Dendritic cell treated with granulocyte-macrophage colony-stimulating factor and Interleukin-4, amounts not matched to agents 40 ng/mL and 50 ng/mL, for 4 days (primary cell): ENCODE results near the gene FOXD4.
A peak's percentile ranks its signal among the peaks of the same experiment; 100 is the strongest.
"Not testable (repeated sequence)": the region's sequence is repeated elsewhere in the genome, so short reads cannot be mapped to it uniquely, and the experiment has no call there.

Experiments
- H3K27ac Mint-ChIP-seq: one replicate; pipeline ENCODE4 v1.8.0; 2022; ENCODE audit warnings: mild to moderate bottlenecking, mixed read lengths
- H3K27me3 Mint-ChIP-seq: one replicate; pipeline ENCODE4 v1.8.0; 2022; ENCODE audit warnings: mild to moderate bottlenecking, mixed read lengths
- H3K36me3 Mint-ChIP-seq: one replicate; pipeline ENCODE4 v1.8.0; 2022; ENCODE audit warnings: low read depth, mixed read lengths
- H3K4me1 Mint-ChIP-seq: one replicate; pipeline ENCODE4 v1.8.0; 2022; ENCODE audit warnings: low read depth, mixed read lengths
- H3K4me3 Mint-ChIP-seq: one replicate; pipeline ENCODE4 v1.8.0; 2022; ENCODE audit warnings: mild to moderate bottlenecking, moderate library complexity, mixed read lengths
- H3K9me3 Mint-ChIP-seq: one replicate; pipeline ENCODE4 v1.8.0; 2022; ENCODE audit warnings: mixed read lengths
- intact Hi-C: fragments of 100-400 bp; cut with micrococcal nuclease; formaldehyde crosslinking; loops from one replicate; pipeline ENCODE4 v1.15.0; 2022

Gene FOXD4

DNA sequence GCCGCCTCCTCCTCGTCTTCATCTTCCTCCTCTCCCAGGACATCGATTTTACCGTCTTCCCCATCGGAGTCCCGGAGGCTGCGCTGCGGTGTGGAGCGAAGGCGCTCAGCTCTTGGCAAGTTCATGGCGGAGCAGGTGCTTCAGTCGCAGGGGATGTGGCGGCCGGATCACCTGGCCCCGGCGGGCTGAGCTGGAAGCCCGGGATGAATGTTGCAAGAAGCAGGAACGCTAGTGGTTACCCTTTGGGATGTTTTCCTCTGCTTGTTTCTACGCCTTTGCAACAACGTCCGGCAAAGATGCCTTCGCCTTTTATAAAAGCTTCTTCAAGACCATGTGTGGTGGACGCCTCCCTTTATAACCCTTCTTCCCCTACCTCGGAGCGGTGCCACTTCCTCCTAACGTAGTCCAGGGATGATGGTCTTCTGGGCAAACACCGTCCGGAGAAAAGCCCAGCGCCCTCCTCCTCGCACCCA is at the start of gene FOXD4:
Gene FOXD4, minus strand, starts transcription at position 423 of the 473 bp plus-strand sequence. Its CDS starts 298 bp downstream, at position 125.
- Mint-ChIP-seq H3K4me3 (peak within 1 kb of the TSS; percentile 48), H3K27me3 (peaks cover 54% of the 10 kb centered on the region), H3K4me1 (peaks cover 21% of the 10 kb centered on the region)
- H3K27ac Mint-ChIP-seq, H3K9me3 Mint-ChIP-seq, intact Hi-C loops, H3K36me3 Mint-ChIP-seq: not testable (repeated sequence)

DNA sequence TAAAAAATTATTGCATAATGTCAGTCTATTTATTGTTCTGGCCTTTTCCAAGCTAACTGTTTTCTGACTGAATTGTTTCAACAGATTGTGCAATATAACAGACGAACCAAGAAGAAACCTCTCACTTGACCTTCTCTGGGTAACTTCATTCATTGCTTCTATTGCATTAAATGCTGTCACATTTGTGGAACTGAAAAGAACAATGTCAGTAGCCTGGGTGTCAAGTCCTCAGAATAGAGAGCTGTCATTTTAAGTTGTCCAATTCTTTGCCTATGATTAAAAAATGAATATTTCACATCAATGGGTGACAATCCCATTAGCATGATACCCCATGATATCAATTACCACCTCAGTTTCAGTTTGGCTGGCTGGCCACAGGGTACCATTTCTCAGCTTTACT is 41.7 kb upstream of the FOXD4 start:
- H3K9me3 Mint-ChIP-seq, result not testable (repeated sequence)

DNA sequence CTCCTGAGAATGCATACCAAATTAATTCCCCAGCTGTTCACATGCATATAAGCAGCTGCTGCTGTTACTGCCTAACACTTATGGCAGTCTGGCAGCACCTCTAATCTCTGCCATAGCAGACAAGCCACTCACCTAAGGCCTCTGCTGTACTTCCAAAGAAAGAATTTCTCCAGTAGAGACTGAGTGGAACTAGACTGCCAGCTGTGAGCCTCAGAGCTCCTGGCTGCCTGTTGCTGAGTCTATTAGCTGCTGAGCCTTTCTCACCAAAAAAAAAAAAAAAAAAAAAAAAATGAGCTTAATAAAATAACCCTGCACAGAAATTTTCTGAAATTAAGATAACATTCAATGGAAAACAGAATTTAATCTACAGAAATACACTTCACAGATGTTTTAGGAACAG is 33.0 kb upstream of the FOXD4 start:
- intact Hi-C loops, H3K4me3 Mint-ChIP-seq, H3K36me3 Mint-ChIP-seq, H3K9me3 Mint-ChIP-seq, H3K27me3 Mint-ChIP-seq, H3K4me1 Mint-ChIP-seq, H3K27ac Mint-ChIP-seq: not testable (repeated sequence)

More for the DNA sequence above, 41.7 kb upstream of the FOXD4 start:
- H3K4me3 Mint-ChIP-seq, H3K36me3 Mint-ChIP-seq, H3K4me1 Mint-ChIP-seq, intact Hi-C loops, H3K27ac Mint-ChIP-seq, H3K27me3 Mint-ChIP-seq: not testable (repeated sequence)

DNA sequence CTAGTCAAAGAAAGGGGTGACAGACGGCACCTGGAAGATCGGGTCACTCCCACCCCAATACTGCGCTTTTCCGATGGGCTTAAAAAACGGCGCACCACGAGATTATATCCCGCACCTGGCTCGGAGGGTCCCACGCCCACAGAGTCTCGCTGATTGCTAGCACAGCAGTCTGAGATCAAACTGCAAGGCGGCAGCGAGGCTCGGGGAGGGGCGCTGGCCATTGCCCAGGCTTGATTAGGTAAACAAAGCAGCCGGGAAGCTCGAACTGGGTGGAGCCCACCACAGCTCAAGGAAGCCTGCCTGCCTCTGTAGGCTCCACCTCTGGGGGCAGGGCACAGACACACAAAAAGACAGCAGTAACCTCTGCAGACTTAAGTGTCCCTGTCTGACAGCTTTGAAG is 21.7 kb upstream of the FOXD4 start:
- H3K27me3 Mint-ChIP-seq, H3K4me3 Mint-ChIP-seq, intact Hi-C loops, H3K27ac Mint-ChIP-seq, H3K9me3 Mint-ChIP-seq, H3K4me1 Mint-ChIP-seq: not testable (repeated sequence)
- H3K36me3 Mint-ChIP-seq, result peaks cover 24% of the 10 kb centered on the region

DNA sequence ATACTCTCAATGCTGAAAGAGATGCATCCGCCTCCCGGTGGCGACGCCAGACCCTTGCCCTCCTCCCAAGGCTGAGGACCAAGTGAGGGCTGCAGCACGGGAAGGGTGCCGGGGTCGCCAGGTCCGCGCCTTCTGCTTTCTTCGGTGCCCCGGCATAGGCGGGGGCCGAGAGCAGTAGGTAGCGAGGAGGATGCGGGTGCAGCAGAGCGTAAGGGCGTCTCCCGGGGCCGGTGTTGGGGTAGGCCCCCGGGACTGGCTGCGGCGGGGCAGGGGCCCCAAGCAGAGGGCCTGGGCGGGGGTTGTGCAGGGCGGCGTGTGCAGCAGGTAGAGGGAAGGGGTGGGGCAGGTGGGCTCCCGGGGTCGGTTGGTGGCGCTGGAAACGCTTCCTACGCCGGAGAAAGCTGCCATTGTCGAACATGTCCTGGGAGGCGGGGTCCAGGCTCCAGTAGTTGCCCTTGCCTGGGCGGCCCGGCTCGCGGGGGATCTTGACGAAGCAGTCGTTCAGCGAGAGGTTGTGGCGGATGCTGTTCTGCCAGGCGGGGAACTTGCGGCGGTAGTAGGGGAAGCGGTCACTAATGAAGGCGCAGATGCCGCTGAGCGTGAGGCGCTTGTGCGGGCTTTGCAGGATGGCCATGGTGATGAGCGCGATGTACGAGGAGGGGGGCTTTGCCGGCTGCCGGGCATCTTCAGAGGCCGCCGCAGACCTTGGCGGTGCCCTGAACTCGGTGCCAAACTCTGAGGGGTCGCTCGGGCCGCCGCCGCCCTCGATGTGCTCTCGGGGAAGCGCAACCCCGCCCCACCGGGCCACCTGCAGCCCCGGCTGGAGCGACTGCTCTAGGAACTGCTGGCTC is 848 bp downstream of the FOXD4 start:
- intact Hi-C loops, H3K9me3 Mint-ChIP-seq, H3K27ac Mint-ChIP-seq, H3K36me3 Mint-ChIP-seq: not testable (repeated sequence)
- peak overlapping the region; percentile 48 for H3K4me3 Mint-ChIP-seq
- H3K4me1 Mint-ChIP-seq, result peaks cover 21% of the 10 kb centered on the region
- peaks cover 58% of the 10 kb centered on the region for H3K27me3 Mint-ChIP-seq

DNA sequence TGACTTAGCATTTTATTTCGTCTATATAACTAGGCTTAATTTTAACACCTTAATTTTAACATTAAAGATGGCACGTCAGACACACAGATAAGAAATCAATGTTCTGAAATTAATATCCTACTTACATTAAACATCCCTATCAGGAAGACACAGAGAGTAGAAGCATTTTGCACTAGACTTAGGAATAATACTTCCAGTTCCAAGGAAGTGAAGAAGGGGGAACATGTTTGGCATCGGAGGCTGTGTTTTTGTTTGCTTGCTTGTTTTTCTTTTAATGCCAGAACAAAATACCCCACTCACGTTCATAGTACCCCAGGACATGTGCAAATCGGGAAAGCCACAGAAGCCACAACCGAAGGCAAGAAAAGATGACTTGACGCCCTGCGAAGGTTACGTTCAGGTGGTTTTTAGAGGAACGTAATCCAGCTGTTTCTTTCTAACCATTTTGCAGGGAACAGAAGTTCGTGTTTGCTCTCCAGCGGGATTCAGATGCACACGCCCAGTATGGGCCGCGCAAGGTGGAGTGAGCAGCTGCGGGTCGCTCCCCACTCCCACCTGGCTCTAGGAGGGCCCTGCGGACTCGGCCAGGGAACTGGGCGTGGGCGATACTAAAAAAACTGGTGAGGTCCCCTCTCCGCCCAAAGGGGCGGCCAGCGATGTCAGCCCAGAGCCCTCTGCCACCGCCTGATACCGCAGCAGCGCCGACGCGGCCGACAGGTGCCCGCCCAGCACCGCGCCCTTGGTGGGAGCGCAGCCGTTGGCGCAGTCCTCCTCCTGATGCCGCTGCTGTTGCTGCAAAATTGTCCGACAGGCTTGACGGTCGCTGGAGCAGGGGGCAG is 1.8 kb downstream of the FOXD4 start:
- H3K9me3 Mint-ChIP-seq, intact Hi-C loops, H3K4me3 Mint-ChIP-seq, H3K36me3 Mint-ChIP-seq, H3K27ac Mint-ChIP-seq: not testable (repeated sequence)
- Mint-ChIP-seq H3K27me3 (peaks cover 58% of the 10 kb centered on the region), H3K4me1 (peaks cover 21% of the 10 kb centered on the region)

DNA sequence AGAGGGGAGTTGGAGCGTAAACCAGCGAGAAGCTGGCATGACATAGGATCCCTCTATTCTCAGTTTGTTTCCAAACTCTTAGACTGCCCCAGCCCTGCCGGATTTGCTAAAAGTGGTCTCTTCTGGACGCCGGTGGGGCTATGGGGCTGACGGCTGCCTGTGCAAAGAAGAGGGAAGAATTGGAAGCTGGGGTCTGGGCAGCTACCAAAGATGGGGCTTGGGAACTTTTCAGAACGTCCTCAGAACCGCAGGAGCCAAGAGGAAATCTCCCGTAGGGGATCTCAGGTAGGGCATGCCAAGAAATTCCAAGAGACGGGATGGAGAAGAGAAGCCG is 3.1 kb downstream of the FOXD4 start:
- peak overlapping the region; percentile 55 for H3K27ac Mint-ChIP-seq
- H3K9me3 Mint-ChIP-seq, H3K36me3 Mint-ChIP-seq, intact Hi-C loops: not testable (repeated sequence)
- peaks cover 21% of the 10 kb centered on the region for H3K4me1 Mint-ChIP-seq
- H3K4me3 Mint-ChIP-seq, result peak overlapping the region; percentile 76
- peaks cover 57% of the 10 kb centered on the region for H3K27me3 Mint-ChIP-seq

DNA sequence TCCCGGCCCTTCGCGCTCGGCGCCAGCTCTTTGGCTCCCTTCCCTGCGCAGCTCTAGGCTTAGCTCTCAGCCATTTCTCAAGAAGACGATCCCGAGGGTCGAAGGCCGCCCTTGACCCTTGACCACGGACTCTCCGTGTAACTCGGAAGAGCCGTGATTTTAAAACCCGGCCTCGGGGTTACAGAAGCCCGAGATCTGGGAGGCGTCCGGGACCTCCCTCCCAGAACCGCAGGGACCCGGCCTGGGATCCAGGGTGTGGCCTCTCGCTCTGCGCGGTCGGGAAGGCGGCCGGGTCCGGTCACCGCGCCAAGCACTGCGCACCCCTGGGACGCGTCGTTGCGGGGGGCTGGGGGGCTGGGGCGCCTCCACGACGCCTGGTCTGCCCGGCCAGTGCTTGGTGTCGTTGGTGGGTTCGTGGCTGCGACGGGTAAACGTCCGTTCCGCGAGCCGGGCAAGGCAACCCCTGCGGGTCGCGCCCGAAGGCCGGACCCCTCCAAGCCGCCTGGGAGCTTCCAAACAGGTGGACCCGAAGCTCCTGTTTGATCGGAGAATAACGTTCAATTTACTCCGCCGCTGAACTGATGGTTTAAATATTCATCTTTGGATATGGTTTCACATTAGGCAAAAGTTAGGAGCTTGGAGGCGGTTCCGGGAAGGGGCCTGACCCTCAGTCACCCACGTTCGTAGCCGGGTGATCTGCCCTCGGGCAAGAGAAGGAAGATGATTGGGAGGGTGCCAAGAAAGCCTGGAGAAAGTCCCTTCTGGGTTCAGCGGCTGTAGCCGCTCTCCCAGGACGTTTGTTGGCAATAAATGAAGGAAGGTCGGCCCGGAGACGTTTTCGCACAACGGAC is 3.7 kb downstream of the FOXD4 start:
- H3K36me3 Mint-ChIP-seq, H3K9me3 Mint-ChIP-seq, intact Hi-C loops: not testable (repeated sequence)
- Mint-ChIP-seq H3K4me3 (peak overlapping the region; percentile 76), H3K27me3 (peaks cover 60% of the 10 kb centered on the region), H3K4me1 (peaks cover 21% of the 10 kb centered on the region), H3K27ac (peak overlapping the region; percentile 55)

DNA sequence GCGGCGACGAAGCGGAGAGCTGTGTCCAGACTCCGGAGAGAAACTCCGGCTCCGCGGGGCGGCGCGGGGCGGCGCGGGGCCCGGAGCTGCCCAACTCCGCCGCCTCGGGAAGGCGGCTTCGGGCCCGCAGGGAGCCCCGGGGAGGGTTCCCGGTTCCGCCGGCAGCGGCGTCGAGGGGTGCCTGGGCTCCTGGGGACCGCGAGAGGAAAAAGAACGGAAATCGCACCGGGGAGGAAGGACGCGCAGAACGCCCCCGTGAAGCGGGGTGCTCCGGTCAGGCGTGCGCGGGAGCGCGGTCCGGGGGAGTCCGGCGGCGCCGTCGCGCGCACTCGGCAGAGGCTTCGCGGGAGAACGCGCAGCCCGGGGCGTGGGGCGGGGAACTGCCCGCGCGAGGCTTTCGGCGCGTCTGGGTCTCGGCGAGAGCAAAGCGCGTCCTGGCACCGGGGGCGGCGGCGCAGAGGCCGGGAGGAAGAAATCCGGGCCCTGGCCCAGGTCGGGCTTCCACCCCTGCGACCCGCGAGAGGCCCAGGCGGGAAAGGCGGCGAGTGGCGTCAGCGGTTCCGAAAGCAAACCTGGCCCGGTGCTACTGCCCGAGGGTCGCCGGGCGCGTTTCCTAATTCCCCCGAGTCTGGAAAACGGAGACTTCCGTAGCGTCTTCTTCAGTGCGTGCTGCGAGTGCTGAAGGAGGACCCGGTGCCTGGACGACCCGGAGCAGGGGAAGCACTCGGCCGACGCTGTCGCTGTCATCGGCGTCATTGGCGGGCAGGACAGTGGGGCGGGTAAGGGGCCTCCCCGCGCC is 4.5 kb downstream of the FOXD4 start:
- peak overlapping the region; percentile 55 for H3K27ac Mint-ChIP-seq
- H3K9me3 Mint-ChIP-seq, intact Hi-C loops: not testable (repeated sequence)

DNA sequence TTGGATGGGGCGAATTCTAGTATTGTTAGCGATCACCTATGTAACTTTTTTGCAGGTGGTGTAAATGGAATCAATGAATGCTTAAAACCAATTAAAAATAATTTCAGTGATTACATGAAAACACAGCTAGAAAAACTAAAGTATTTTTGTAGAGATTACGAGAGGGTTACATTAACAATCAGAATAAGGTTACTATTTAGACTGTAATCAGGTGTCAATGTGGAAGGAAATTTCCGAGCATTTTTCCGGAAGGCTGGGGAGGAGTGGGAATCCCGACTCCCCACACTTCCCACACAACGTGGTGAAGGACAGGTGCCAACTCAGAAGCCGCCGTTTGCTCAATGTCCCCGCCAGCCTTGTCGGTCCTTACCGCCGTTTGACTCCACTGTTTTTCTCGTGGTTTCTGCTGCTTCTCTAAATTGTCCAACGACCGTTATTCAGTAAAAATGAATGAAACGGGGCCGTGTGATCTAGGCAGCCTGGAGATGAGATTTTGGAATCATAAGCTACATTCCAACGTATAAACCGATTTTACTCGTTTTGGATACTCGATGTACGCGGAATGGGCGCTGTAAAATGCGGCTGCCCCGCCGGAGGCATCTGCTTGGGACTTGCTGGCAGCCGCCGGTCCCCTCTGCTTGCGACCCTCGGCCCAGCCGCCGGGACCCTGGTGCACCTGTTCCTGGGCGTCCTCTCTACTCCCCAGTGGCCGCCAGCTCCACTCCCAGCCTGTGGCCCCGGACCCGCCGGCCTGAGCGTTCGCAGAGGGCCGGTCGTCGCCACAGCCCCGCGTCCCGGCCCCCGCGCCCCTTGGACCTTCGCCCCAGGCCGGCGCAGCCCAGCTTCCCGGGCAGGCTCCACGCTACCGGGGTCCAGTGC is 5.4 kb downstream of the FOXD4 start:
- H3K27ac Mint-ChIP-seq, H3K4me3 Mint-ChIP-seq, H3K9me3 Mint-ChIP-seq, intact Hi-C loops, H3K36me3 Mint-ChIP-seq: not testable (repeated sequence)
- Mint-ChIP-seq H3K27me3 (peaks cover 60% of the 10 kb centered on the region), H3K4me1 (peaks cover 23% of the 10 kb centered on the region)

More for the DNA sequence above, 4.5 kb downstream of the FOXD4 start:
- Mint-ChIP-seq H3K4me3 (peak overlapping the region; percentile 76), H3K27me3 (peaks cover 62% of the 10 kb centered on the region), H3K4me1 (peaks cover 27% of the 10 kb centered on the region)
- H3K36me3 Mint-ChIP-seq, result not testable (repeated sequence)

DNA sequence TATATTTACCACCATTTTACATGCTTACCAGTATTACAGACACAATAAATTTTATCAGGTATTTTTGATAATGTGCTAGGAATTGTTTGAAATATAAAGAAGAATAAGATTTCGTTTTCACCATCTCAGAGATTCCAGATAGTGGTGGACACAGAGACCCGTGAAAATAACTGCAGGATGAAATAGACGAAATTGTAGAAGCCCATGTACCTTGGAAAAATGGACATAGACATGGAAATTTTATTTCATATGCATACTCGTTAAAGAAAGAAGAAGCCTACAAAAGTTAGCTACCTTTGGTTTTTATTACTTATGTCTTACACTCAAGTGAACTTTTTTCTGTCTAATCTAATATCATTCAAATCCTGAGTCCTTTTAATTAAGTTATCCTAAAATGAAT is 7.5 kb downstream of the FOXD4 start:
- H3K9me3 Mint-ChIP-seq, intact Hi-C loops, H3K27ac Mint-ChIP-seq, H3K4me3 Mint-ChIP-seq, H3K36me3 Mint-ChIP-seq: not testable (repeated sequence)
- Mint-ChIP-seq H3K27me3 (peaks cover 56% of the 10 kb centered on the region), H3K4me1 (peaks cover 14% of the 10 kb centered on the region)

DNA sequence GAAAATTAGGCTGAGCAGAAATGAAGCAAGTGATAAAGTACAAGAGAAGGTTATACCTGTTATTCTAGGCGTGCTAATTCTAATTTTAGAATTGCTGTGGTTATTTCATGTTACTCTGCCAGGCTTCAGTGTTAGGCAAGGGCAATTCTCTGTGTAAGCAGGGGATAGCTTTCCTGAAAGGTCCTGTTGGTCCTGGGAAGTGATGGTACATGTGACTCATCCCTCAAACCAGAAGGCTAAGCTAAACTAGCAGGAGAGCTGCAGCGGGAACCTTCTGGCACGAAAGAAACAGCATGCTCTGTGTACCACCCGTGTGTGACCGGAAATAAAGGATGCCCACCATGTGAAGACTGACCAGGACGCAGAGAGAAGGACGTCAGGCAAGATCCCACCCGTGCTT is 8.7 kb downstream of the FOXD4 start:
- H3K4me1 Mint-ChIP-seq, H3K9me3 Mint-ChIP-seq, intact Hi-C loops, H3K4me3 Mint-ChIP-seq, H3K36me3 Mint-ChIP-seq, H3K27ac Mint-ChIP-seq: not testable (repeated sequence)
- peaks cover 51% of the 10 kb centered on the region for H3K27me3 Mint-ChIP-seq
